Stimulated activated CD8-positive, alpha-beta memory T cell treated with anti-CD3 and anti-CD28 coated beads, Interleukin-15, amount 100 ng/mL, for 1 hour (primary cell): Measurements from ENCODE around the gene NID1.
"Not testable (repeated sequence)": the region's sequence is repeated elsewhere in the genome, so short reads cannot be mapped to it uniquely, and the experiment has no call there.

Source experiments
- DNase-seq: peaks from one replicate; pipeline ENCODE4 v3.0.0-alpha.2; 2020; ENCODE audit warnings: low read depth

Gene NID1

GRCh38 chr1:235996048-235996785, 68.7 kb downstream of the NID1 start:
- DNase-seq: no peak

GRCh38 chr1:235995511-235995910, 69.4 kb downstream of the NID1 start:
- no peak for DNase-seq

- DNase-seq: no peak
These were observed 71.2 kb downstream of the NID1 start for GRCh38 chr1:235993652-235994051.

DNA sequence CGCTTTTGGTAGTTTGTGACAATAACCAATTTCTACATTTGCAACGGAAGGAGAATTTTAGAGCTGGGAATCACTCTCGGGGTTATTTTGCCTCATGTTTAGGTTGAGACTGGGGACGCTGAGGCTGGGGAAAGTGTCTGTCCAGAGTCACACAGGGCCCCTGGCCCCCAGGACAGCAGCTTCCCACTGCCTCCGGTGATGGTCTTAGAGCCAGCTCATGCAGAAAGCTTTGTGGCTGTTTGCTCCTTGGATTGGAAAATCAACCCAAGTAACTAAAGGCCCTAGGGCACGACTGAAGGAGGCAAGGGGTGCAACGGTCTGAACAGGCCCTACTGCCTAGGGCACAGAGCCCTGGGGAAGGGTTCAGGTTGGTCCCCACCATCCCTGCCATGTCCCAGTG, 72.0 kb downstream of the NID1 start:
- DNase-seq: no peak

DNA sequence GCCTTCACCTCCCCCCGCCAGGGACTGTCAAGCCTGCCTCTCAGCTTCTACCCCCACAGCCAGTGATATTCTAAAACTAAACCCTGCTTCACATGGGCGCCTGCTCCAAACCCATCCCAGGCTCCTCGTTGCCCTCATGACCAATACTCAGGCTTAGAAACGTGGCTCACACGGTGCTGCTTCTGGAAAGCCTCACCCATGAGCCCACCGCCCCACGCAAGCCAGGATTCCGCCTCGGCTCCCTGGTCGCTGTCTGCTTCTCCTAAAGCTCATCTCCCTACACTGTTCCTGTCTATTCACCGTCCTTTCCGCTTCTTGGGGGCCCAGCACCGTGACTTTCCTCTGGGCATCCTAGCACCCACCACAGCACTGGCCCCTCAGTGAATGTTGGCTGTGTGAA, 72.5 kb downstream of the NID1 start:
- DNase-seq: no peak

DNA sequence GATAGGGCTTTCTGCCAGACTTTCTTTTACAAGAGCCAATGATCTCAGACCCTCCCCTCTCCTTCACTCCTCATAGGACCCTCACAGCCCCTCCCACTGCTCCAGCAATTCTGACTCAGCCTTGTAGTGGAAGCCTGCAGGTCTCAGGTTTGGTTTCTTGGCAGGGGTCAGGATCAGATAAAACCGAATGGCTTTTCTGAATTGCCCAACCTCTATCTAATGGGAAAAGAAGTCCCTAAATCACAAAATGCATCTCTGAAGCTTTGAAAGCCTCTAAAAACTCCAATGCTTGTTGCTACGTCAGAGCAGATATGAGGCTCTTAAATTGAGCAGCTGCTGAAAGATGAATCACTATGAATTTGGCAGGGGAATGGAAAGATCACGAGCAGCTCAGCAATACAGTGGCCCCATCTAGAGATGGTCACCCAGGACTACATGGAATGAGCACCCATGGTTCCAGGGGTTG, 74.5 kb downstream of the NID1 start:
- no peak for DNase-seq

DNA sequence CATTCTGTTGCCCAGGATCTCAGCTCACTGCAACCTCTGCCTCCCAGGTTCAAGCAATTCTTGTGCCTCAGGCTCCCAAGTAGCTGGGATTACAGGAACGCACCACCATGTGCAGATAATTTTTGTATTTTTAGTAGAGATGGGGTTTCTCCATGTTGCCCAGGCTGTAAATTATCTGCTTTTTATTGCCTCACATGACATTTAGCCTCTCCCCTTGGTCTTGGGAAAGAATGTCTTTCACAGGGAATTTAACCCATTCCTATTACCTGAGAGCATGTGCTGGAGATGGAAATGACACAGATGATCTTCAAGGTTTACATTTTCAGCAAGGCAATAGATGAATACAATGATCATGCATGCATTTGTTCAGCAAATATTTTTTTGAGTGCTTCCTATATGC, 75.8 kb downstream of the NID1 start:
- no peak for DNase-seq

DNA sequence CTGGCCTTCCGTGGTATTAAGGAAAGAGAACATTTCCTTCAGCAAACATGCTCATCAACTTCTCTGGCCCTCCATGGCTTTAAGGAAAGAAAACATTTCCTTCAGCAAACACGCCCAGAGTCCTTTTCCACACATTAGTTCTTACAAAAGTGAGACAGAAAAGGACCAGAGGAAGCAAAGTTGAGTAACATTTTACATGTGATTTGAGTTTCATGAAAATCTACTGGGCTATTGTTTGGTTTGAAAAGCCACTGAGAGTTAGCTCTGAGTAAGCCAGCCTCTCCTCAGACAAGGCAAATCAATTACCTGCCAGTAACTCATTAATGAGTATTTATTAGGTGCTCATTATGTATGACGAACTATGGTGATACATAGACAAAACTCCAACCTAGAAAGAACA, 78.0 kb downstream of the NID1 start:
- DNase-seq: no peak

DNA sequence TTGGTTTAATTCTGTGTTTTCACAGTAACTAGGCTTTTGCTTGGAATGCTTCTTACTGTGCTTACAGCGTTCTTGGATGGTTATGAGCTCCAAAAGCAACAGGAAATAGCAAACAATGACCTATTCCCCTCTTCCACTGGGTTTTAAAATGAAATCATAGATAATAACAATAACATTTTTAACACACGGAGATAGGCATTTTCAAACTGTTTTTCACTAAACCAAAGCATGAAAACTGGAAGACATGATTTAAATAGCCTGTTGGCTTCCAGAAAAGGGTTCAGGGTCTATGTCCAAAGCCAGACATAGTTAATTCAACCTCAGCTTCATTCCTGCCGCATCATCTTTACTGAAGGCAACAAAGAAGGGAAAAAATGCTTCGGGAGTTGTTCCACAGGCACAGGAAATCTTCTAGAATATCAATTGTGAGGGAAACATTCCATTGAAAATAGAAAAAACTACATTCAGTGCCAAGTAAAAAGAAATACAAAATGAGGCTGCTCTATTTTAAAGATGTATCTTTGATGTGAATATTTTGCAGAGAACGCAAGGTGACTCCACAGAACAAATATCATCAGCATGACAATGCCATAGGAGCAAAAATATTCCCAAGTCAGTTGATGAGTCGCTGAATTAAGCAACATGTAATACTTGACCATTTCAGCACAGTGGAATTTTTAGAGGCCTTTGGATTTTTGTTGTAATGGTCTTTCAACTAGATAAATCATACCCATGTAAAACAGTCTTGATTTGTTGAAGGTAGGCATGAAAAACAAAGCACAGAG, 80.7 kb downstream of the NID1 start:
- no peak for DNase-seq

DNA sequence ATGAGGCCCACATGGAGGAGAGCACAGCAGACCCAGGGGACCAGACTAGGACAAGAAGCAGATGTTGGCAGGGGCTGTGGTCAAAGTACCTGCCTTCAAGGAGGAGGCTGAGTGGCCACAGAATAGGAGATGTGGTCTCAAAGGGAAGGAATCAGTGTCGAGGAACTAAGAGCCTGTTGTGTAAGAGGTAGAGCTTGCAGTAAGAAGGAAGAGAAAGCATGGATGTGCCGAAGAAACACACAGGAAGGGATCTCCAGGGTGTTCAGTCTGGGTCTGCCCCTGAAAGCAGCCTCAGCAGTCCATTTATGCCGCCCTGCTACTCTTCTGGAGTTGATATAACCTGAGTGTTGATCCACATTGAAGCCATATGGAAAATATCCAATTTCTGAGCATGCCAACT, 83.9 kb downstream of the NID1 start:
- no peak for DNase-seq

- no peak for DNase-seq
These were observed 85.1 kb downstream of the NID1 start for GRCh38 chr1:235979716-235980333.

DNA sequence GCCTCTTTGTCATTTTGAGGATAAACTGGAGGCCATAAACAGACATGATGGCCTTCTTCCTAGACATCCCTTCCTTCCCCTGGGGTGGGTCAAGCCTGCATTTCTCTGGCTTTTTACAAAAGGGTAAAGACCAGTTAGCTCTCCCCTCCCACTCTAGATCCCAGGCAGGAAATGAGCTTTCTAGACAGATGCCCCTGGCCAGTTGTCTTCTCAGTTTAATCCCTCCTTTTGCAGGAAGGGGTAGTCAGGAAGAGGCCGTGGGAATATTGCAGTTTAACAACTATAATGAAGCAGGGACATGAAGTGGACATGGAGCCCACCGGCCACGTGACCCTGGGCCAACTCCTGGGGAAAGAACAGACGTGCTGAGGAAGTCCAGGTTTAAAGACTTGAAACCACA, 85.7 kb downstream of the NID1 start:
- DNase-seq: no peak

- no peak for DNase-seq
These were observed 88.4 kb downstream of the NID1 start for GRCh38 chr1:235976490-235976889.

- no peak for DNase-seq
These were observed 90.3 kb downstream of the NID1 start for GRCh38 chr1:235974616-235975015.

DNA sequence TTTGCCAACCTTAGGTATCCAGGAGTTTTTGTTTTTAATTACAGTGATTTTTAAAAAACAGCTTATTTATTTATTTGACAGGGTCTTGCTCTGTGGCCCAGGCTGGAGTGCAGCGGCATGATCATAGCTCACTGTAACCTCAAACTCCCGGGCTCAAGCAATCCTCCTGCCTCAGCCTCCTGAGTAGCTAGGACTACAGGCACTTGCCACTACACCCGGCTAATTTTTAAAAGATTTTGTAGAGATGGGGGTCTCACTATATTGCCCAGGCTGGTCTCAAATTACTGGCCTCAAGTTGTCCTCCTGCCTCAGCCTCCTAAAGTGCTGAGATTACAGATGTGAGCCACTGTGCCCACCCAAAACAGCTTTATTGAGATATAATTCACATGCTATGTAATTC, 92.2 kb downstream of the NID1 start:
- not testable (repeated sequence) for DNase-seq

- DNase-seq: no peak
These were observed 92.6 kb downstream of the NID1 start for GRCh38 chr1:235972311-235972689.

DNA sequence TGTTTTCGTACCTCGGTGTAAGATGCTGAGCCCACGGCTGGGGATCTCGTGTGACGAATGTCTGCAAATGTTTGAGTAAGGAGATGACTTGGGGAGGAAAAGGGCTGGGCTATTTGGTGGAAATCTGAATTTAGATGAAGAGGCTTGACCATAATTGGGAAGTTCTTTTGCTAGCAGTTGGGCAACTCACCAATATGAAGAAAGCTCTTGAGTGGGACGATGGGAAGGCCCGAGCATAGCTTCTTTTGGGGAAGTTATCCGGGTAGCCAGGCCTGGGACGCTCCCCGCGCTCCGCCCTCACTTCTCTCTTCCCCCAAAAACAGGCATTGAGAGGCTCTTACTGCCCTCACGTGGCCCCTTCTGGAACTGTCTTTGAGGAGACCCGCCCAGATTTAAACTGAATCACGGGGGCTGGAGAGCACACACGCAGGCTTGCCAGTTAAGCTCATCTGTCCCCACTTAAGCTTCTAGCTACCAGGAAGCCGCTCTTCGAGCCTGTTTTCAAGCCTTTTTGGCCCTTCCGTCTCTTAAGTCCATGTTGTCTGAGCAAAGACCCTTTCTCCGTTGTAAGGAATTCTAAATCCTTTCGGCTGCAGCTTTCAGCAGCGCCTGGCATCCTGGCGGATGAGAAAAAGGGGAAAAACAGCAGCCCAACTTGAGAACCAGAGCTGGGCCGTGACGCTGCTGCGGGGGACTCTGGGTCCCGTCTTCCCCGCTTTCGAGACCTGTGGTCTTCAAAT, 93.1 kb downstream of the NID1 start:
- peak; percentile 83 for DNase-seq

GRCh38 chr1:235971020-235971419, 93.9 kb downstream of the NID1 start:
- DNase-seq: no peak

GRCh38 chr1:235968831-235969230, 96.1 kb downstream of the NID1 start:
- DNase-seq: no peak

DNA sequence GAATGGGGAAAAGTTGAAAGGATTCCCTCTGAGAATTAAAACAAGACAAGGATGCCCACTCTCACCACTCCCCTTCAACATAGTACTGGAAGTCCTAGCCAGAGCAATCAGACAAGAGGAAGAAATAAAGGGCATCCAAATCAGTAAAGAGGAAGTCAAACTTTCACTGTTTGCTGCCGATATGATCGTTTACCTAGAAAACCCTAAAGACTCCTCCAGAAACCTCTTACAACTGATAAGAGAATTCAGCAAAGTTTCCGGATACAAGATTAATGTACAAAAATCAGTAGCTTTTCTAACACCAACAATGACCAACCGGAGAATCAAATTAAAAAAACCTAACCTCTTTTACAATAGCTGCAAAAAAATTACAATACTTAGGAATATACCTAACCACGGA, 98.8 kb downstream of the NID1 start:
- DNase-seq: not testable (repeated sequence)

DNA sequence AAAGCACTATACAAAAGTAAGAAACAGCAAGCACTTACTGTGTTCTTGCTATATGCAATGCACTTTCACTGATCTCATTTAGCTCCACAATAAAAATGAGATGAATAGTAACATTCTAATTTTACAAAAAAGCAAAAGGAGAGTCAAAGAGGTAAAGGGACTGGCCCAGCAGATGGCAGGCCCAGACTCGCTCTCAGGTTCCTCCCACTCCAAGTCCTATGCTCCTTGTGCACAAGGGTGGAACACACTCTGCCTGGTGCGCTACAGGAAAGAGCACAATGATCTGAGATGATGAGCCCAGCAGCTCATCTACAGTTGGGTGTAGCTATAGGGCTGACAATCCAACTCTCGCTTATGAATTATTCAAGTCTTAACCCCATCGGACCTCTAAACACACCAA, 104.1 kb downstream of the NID1 start:
- no peak for DNase-seq

DNA sequence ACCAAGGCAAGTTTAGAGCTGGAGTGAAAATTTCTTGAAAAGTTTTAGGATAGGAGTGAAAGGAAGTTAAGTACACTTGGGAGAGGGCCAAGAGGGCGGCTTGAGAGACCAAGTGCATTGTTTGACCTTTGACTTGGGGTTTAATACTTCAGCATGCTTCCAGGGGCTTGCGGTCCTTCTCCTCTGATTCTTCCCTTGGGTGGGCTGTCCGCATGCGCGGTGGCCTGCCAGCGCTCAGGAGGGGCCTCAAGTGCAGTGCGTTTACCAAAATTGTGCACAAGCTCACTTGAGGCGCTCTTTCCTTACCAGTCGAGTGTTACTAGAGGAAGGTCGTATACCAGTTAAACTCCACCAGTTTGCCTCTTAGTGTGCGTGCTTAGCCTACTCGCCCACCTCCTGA, 106.9 kb downstream of the NID1 start:
- DNase-seq: no peak
